Hepatocyte (in vitro differentiated cells): Measurements from ENCODE around the gene TMEM47.

Source experiments
- CTCF ChIP-seq: fragments of 200-600 bp; sonication (generic); IDR thresholded peaks from 2 replicates; pipeline ENCODE4 v1.5.1; 2016; ENCODE audit warnings: antibody characterized with exemption, mild to moderate bottlenecking; ENCODE audit not compliant: poor library complexity
- EZH2 ChIP-seq: fragments of 200-600 bp; sonication (generic); IDR thresholded peaks from 2 replicates; pipeline ENCODE4 v1.6.1; 2016; ENCODE audit warnings: antibody characterized with exemption, mild to moderate bottlenecking, borderline replicate concordance
- EZH2phosphoT487 ChIP-seq: fragments of 200-600 bp; sonication (generic); IDR thresholded peaks from one replicate; pipeline ENCODE4 v1.6.1; 2018; ENCODE audit warnings: antibody characterized with exemption, mild to moderate bottlenecking, low read depth, moderate library complexity; ENCODE audit not compliant: unreplicated experiment, severe bottlenecking

- TF ChIP-seq CTCF, result no peak
- TF ChIP-seq EZH2, result no peak
- no peak for TF ChIP-seq EZH2phosphoT487
These were observed 25.4 kb downstream of the TMEM47 start for GRCh38 chrX:34631479-34632220.
